RWPE2 (cell line): ENCODE results near the gene RPL10A.
A peak's percentile ranks its signal among the peaks of the same experiment; 100 is the strongest.

Experiments used
- ATAC-seq: fragments of 200-7000 bp; cut with Tn5 transposase; 3 replicates; pipeline ENCODE4 v1.9.1; 2021; ENCODE audit warnings: low read depth
- DNase-seq: peaks from one replicate; pipeline ENCODE4 v3.0.0-alpha.2; 2020; ENCODE audit warnings: low spot score
- H3K27ac ChIP-seq: fragments of 450-650 bp; 2 replicates; pipeline ENCODE4 v1.5.1; 2017; ENCODE audit warnings: mild to moderate bottlenecking; ENCODE audit not compliant: poor library complexity, severe bottlenecking
- H3K27me3 ChIP-seq: fragments of 250-450 bp; sonication (Bioruptor Pico); 2 replicates; pipeline ENCODE4 v1.5.1; 2021; ENCODE audit warnings: mild to moderate bottlenecking, moderate library complexity; ENCODE audit not compliant: insufficient read depth, poor library complexity, severe bottlenecking
- H3K36me3 ChIP-seq: fragments of 250-450 bp; sonication (Bioruptor Pico); 2 replicates; pipeline ENCODE4 v1.5.1; 2020; ENCODE audit warnings: low read depth, mild to moderate bottlenecking, moderate library complexity
- H3K4me1 ChIP-seq: fragments of 250-450 bp; sonication (Bioruptor Pico); 2 replicates; pipeline ENCODE4 v1.5.1; 2021; ENCODE audit warnings: mild to moderate bottlenecking, moderate library complexity; ENCODE audit not compliant: insufficient read depth, poor library complexity, severe bottlenecking
- H3K4me3 ChIP-seq: fragments of 250-450 bp; sonication (Bioruptor Pico); 2 replicates; pipeline ENCODE4 v1.5.1; 2021; ENCODE audit warnings: mild to moderate bottlenecking, moderate library complexity; ENCODE audit not compliant: severe bottlenecking
- H3K9me3 ChIP-seq: fragments of 250-450 bp; sonication (Bioruptor Pico); 2 replicates; pipeline ENCODE4 v1.5.1; 2021; ENCODE audit warnings: mild to moderate bottlenecking, moderate library complexity; ENCODE audit not compliant: severe bottlenecking
- TF ChIP-seq, protein P1 (sequence below): fragments of 450-650 bp; IDR thresholded peaks from one replicate; pipeline ENCODE4 v1.5.1; 2017; ENCODE audit warnings: mild to moderate bottlenecking, moderate library complexity; ENCODE audit not compliant: poor library complexity, severe bottlenecking

Gene RPL10A

DNA sequence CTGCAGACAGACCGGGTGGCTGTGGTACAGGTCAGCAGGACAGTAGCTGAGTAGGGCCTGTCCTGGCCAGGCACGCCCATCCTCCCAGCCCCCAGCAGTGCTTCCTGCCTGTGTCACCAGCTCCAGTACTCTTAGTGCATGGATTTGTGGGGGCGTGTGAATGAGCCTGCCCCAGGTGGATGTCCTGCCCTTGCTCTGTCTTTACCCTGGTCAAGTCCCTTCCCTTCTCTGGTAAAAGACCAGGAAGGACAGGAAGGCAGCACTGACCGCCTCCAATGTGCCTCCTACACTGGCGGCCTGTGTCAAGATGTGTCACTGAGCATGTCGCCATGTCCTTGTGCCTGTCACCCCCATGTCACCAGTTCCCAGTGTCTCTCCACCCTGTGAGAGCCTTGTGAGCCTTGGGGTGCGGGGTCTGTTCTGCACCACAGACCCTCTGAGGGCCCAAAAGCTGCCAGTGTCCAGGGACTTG is 16.8 kb downstream of the RPL10A start:
- no peaks in the 10 kb centered on the region for H3K27me3 ChIP-seq
- TF ChIP-seq, protein P1, sequence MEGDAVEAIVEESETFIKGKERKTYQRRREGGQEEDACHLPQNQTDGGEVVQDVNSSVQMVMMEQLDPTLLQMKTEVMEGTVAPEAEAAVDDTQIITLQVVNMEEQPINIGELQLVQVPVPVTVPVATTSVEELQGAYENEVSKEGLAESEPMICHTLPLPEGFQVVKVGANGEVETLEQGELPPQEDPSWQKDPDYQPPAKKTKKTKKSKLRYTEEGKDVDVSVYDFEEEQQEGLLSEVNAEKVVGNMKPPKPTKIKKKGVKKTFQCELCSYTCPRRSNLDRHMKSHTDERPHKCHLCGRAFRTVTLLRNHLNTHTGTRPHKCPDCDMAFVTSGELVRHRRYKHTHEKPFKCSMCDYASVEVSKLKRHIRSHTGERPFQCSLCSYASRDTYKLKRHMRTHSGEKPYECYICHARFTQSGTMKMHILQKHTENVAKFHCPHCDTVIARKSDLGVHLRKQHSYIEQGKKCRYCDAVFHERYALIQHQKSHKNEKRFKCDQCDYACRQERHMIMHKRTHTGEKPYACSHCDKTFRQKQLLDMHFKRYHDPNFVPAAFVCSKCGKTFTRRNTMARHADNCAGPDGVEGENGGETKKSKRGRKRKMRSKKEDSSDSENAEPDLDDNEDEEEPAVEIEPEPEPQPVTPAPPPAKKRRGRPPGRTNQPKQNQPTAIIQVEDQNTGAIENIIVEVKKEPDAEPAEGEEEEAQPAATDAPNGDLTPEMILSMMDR, result no peak
- ATAC-seq (peak; percentile 50), DNase-seq (peak; percentile 77)
- H3K4me3 ChIP-seq, result no peak overlapping the region
- H3K27ac ChIP-seq, result peak overlapping the region; percentile 96
- H3K36me3 ChIP-seq, result peaks cover 26% of the 10 kb centered on the region
- H3K4me1 ChIP-seq, result peaks cover 50% of the 10 kb centered on the region
- no peaks in the 10 kb centered on the region for H3K9me3 ChIP-seq

DNA sequence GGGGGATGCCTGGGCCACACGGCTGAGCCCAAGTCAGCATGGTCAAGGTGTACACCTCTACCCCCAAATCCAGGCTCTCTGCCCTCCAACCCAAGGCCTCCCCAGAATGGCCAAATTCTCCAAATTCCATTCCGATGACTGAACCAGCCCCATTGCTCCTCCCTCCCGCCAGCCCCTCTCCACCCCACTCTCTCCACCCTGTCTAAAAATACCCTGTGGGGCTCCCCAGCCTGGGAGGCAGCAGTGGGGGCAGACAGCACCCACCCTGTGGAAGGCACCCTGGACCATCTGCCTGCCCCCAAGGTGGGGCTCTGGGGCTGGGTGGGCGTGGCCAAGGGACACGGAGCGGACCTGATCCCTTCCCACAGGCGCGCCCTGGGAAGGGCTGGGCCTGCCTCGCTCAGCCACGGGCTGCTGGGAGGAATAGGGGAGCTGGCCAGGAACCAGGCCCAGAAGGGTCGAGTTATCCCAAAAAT is 17.2 kb downstream of the RPL10A start:
- H3K9me3 ChIP-seq, result no peaks in the 10 kb centered on the region
- H3K36me3 ChIP-seq, result peaks cover 26% of the 10 kb centered on the region
- ATAC-seq (peak; percentile 53), DNase-seq (peak; percentile 85)
- TF ChIP-seq, protein P1, result no peak
- H3K27me3 ChIP-seq, result no peaks in the 10 kb centered on the region
- H3K4me1 ChIP-seq, result peaks cover 54% of the 10 kb centered on the region
- H3K27ac ChIP-seq, result peak overlapping the region; percentile 96
- H3K4me3 ChIP-seq, result no peak overlapping the region

DNA sequence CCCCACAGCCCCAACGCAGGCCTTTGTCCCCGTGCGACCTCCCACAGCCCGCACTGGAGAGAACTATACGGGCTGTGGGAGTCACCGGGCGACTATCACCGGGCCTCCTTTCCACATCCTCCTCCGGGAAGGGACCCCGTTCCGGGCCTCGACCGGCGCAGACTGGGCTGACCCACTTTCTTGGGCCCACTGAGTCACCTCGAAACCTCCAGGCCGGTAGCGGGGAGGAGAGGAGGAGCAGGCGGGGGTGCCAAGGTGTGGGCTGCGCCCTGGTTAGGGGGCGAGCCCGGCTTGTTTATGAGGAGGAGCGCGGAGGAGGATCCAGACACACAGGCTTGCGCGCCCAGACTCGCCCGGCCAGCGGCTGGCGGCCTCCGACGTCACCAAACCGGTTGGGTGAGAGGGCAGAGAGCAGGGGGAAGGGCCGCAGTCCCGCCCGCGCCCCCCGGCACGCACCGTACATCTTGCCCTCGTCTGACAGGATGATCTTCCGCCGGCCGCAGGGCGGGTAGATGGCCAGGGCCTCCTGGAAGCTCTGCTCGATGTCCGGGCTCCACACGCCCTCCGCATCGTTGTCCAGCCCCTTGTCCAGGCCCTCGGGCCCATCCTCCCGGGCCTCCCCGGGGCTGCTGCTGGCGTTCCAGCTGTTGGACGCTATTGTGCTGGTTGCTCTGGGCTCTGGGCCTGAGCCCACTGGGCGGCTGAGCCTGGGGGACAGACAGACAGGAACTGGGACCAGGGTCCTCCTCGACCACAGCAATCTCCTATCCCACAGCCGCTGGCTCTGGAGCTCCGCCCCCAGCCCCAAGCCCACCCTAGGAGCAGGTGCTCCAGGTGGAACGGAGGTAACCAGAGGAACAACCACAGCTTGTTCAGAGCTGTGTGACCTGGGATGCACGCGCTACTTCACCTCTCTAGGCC is 18.1 kb downstream of the RPL10A start:
- peak overlapping the region; percentile 96 for H3K27ac ChIP-seq
- H3K4me3 ChIP-seq, result no peak overlapping the region
- peak; percentile 97 for DNase-seq
- no peaks in the 10 kb centered on the region for H3K27me3 ChIP-seq
- peaks cover 62% of the 10 kb centered on the region for H3K4me1 ChIP-seq
- H3K9me3 ChIP-seq, result no peaks in the 10 kb centered on the region
- TF ChIP-seq, protein P1, result no peak
- peak; percentile 61 for ATAC-seq
- H3K36me3 ChIP-seq, result peaks cover 26% of the 10 kb centered on the region

DNA sequence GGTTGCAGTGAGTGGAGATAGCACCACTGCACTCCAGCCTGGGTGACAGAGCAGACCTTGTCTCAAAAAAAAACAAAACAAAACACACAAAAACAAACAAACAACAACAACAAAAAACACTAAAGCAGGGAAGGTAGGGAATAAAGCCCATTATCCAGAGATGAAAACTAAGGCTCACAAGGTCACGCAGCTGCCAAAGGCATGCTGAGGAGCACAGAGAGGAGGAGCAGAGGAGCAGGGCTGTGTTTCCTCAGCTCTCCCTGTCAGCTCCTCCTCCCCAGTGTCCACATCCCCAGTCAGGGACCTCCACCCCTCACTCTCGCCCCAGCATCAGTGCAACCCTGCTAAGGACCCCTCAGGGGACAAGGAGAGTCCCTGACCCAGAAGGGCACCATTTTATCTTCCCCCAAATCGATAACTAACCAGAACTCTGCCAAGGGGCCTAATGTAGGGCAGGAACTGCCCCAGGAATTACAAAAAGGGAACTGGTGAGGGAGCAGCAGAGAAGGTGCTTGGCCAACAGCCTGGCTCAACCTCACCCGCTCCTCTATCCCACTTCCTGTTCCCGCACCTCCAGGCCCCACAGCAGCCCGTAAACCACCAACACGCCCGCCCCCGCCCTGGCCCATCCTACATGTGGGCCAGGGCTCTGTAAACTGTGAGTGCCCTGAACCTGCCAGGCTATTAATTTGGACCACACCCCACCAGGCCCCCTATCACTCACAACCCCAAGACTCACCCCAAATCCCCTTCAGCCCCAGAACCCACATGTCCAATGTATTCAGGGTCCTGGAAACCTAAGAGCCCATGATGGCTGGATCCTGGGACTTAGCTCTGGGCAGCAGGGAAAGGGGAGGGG is 19.7 kb downstream of the RPL10A start:
- DNase-seq (peak; percentile 79), ATAC-seq (peak; percentile 43)
- TF ChIP-seq, protein P1, result no peak
- Histone ChIP-seq H3K27me3 (no peaks in the 10 kb centered on the region), H3K27ac (peak overlapping the region; percentile 96), H3K36me3 (peaks cover 18% of the 10 kb centered on the region), H3K9me3 (no peaks in the 10 kb centered on the region), H3K4me3 (no peak overlapping the region), H3K4me1 (peaks cover 73% of the 10 kb centered on the region)
